OCI-LY7 (cell line): ENCODE data around the gene KIF1A. TPM values are rescaled to one million over a fixed set of nuclear protein-coding genes. Genes with fewer than 3 reads are reported as not detected.

Experiments used
- BruUV-seq: library from RNA; stranded (reverse); fragments of 400-500 nt; replicated peaks from 2 replicates; lab custom pipeline; 2021; lab: Mats Ljungman, UMichigan
- CTCF ChIA-PET: fragments of 300-600 bp; sonication (Branson Sonifier 250); formaldehyde crosslinking; loops from one replicate; lab custom pipeline; 2022; ENCODE audit warnings: antibody characterized with exemption; ENCODE audit not compliant: unreplicated experiment; lab: Charles Lee
- POLR2A ChIA-PET: fragments of 300-600 bp; sonication (Branson Sonifier 250); formaldehyde crosslinking; loops from one replicate; lab custom pipeline; 2022; ENCODE audit warnings: antibody characterized with exemption; lab: Charles Lee
- DNase-seq: peaks from one replicate; pipeline ENCODE4 v3.0.0-alpha.2; 2015; ENCODE audit warnings: low spot score
- H2AFZ ChIP-seq: fragments of 200-600 bp; sonication (generic), shearing (Covaris generic); 2 replicates; pipeline ENCODE4 v1.6.1; 2014; ENCODE audit warnings: mild to moderate bottlenecking, antibody characterized with exemption, low read length, moderate library complexity
- H3K27ac ChIP-seq: fragments of 200-600 bp; sonication (generic); 2 replicates; pipeline ENCODE4 v1.5.1; 2014; ENCODE audit warnings: mixed run types, low read depth, mild to moderate bottlenecking, moderate library complexity, low read length, inconsistent platforms; ENCODE audit not compliant: poor library complexity, severe bottlenecking
- H3K36me3 ChIP-seq: fragments of 200-600 bp; sonication (generic); 2 replicates; pipeline ENCODE4 v1.6.1; 2014; ENCODE audit warnings: mild to moderate bottlenecking, antibody characterized with exemption, low read length, moderate library complexity, mixed read lengths; ENCODE audit not compliant: insufficient read depth
- H3K4me1 ChIP-seq: fragments of 200-600 bp; sonication (generic); 2 replicates; pipeline ENCODE4 v1.5.1; 2014; ENCODE audit warnings: mild to moderate bottlenecking, low read length; ENCODE audit not compliant: insufficient read depth, poor library complexity, severe bottlenecking
- H3K4me2 ChIP-seq: fragments of 200-600 bp; sonication (generic); 2 replicates; pipeline ENCODE4 v1.6.1; 2014; ENCODE audit warnings: mild to moderate bottlenecking, low read length
- H3K4me3 ChIP-seq: fragments of 200-600 bp; sonication (generic); 2 replicates; pipeline ENCODE4 v1.5.1; 2014; ENCODE audit warnings: mild to moderate bottlenecking, low read depth, low read length; ENCODE audit not compliant: poor library complexity, severe bottlenecking
- H3K79me2 ChIP-seq: fragments of 200-600 bp; sonication (generic); 2 replicates; pipeline ENCODE4 v1.6.1; 2016; ENCODE audit warnings: low read depth, mild to moderate bottlenecking, low read length, moderate library complexity, mixed read lengths; ENCODE audit not compliant: insufficient read depth
- H3K9me2 ChIP-seq: fragments of 200-600 bp; sonication (generic); 2 replicates; pipeline ENCODE4 v1.6.1; 2016; ENCODE audit warnings: mild to moderate bottlenecking, low read length, mixed read lengths; ENCODE audit not compliant: insufficient read depth
- H3K9me3 ChIP-seq: fragments of 200-600 bp; sonication (generic); 2 replicates; pipeline ENCODE4 v1.6.1; 2014; ENCODE audit warnings: mild to moderate bottlenecking, mixed run types, low read length, mixed read lengths
- H4K20me1 ChIP-seq: fragments of 200-600 bp; sonication (generic); 2 replicates; pipeline ENCODE4 v1.6.1; 2014; ENCODE audit warnings: mild to moderate bottlenecking, antibody characterized with exemption, low read length, moderate library complexity, mixed read lengths; ENCODE audit not compliant: insufficient read depth
- CTCF ChIP-seq: fragments of 200-600 bp; sonication (generic); conservative IDR thresholded peaks from 2 replicates; pipeline ENCODE4 v1.5.1; 2014; ENCODE audit warnings: mild to moderate bottlenecking, antibody characterized with exemption, low read length, moderate library complexity, mixed read lengths
- EZH2phosphoT487 ChIP-seq: fragments of 200-600 bp; sonication (generic); IDR thresholded peaks from 2 replicates; pipeline ENCODE4 v1.6.1; 2018; ENCODE audit warnings: low read depth, borderline replicate concordance, mild to moderate bottlenecking, mixed run types, antibody characterized with exemption, low read length, moderate library complexity, mixed read lengths
- intact Hi-C: fragments of 100-400 bp; cut with micrococcal nuclease; formaldehyde crosslinking; loops from one replicate; pipeline ENCODE4 v1.10.0; 2022; ENCODE audit not compliant: unreplicated experiment
- total RNA-seq, 2 experiments: library from RNA; depleted of rRNA in 1 of 2; stranded (reverse); fragments of >200 nt in 1 of 2; shearing (Covaris generic) in 1 of 2; gene quantifications; 2 replicates each; pipeline ENCODE4 v1.2.3, GENCODE V29; 2014 to 2022

Gene KIF1A
- total RNA-seq, 2 experiments from 2014 or later: not detected

GRCh38 chr2:240745962-240746361 is 74.1 kb downstream of the KIF1A start:
- no peak for DNase-seq
- TF ChIP-seq EZH2phosphoT487 (no peak), CTCF (no peak)
- no peaks in the 10 kb centered on the region for H3K9me3 ChIP-seq
- H3K79me2 ChIP-seq: no peaks in the 10 kb centered on the region
- intact Hi-C loops: no loop called here
- no peak overlapping the region for H3K4me3 ChIP-seq
- no peaks in the 10 kb centered on the region for H3K36me3 ChIP-seq
- H3K4me2 ChIP-seq: no peak overlapping the region
- no peaks in the 10 kb centered on the region for H3K4me1 ChIP-seq
- no peak overlapping the region for H2AFZ ChIP-seq
- H4K20me1 ChIP-seq: no peaks in the 10 kb centered on the region
- H3K9me2 ChIP-seq: no peaks in the 10 kb centered on the region
- ChIA-PET CTCF (no interaction called here), POLR2A (no interaction called here)
- H3K27ac ChIP-seq: no peak overlapping the region
- no TSS peak for BruUV-seq

GRCh38 chr2:240745456-240745855 is 74.6 kb downstream of the KIF1A start:
- Histone ChIP-seq H2AFZ (no peak overlapping the region), H3K27ac (no peak overlapping the region), H3K4me1 (no peaks in the 10 kb centered on the region), H3K4me3 (no peak overlapping the region), H3K9me2 (no peaks in the 10 kb centered on the region), H3K4me2 (no peak overlapping the region), H3K36me3 (no peaks in the 10 kb centered on the region), H3K9me3 (no peaks in the 10 kb centered on the region), H4K20me1 (no peaks in the 10 kb centered on the region), H3K79me2 (no peaks in the 10 kb centered on the region)
- intact Hi-C loops: no loop called here
- POLR2A ChIA-PET: no interaction called here
- TF ChIP-seq CTCF (no peak), EZH2phosphoT487 (no peak)
- CTCF ChIA-PET: no interaction called here
- no peak for DNase-seq
- no TSS peak for BruUV-seq

DNA sequence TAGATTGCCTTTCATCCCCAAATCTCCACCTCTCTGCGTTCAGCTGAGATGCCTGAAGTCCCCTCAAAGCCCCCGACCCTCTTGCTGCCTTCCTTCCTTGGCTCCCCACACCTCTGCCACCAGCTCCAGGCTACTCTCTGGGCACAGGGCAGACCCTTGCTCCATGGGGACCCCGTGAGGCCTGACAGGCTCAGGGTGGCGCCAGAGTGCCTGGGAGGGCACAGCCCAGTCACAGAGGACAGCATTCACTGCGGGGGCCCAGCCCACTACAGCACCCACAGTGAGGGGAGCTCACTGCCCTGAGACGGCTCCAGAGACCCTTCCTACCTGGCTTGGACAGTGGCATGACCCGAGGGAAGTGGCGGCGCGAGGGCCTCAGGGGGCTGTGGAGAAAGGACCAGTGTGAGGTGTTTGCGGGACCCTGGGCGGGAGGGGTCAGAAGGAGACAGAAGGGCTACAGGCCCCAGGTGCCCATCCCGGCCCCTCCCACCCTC is 77.4 kb downstream of the KIF1A start:
- H4K20me1 ChIP-seq: no peaks in the 10 kb centered on the region
- intact Hi-C loops: no loop called here
- no peaks in the 10 kb centered on the region for H3K36me3 ChIP-seq
- no peak overlapping the region for H2AFZ ChIP-seq
- no TSS peak for BruUV-seq
- no peaks in the 10 kb centered on the region for H3K9me2 ChIP-seq
- no peaks in the 10 kb centered on the region for H3K79me2 ChIP-seq
- CTCF ChIA-PET: no interaction called here
- no peaks in the 10 kb centered on the region for H3K4me1 ChIP-seq
- DNase-seq: no peak
- H3K9me3 ChIP-seq: no peaks in the 10 kb centered on the region
- H3K27ac ChIP-seq: no peak overlapping the region
- no peak overlapping the region for H3K4me2 ChIP-seq
- POLR2A ChIA-PET: no interaction called here
- H3K4me3 ChIP-seq: no peak overlapping the region
- TF ChIP-seq EZH2phosphoT487 (no peak), CTCF (peak; percentile 29; the same call in 1 of the 2 replicates)
